Breast epithelium (tissue), 4 donors: ENCODE results near the gene ANKRD6. TPM values are rescaled to one million over a fixed set of nuclear protein-coding genes. Genes with fewer than 3 reads are reported as not detected.
"Not testable (repeated sequence)": the region's sequence is repeated elsewhere in the genome, so short reads cannot be mapped to it uniquely, and the experiment has no call there.

Source experiments
- DNase-seq, 2 donors: peaks; one replicate each; pipeline ENCODE4 v3.0.0-alpha.2; 2019; ENCODE audit warnings: low spot score in 2 of 2
- H3K27ac ChIP-seq, 2 donors: fragments of 200-600 bp; sonication (generic) in 1 of 2; one replicate each; pipeline ENCODE4 v1.5.1; 2016 to 2019; ENCODE audit warnings: mild to moderate bottlenecking in 1 of 2
- H3K27me3 ChIP-seq, 2 donors: fragments of 200-600 bp; sonication (generic) in 1 of 2; one replicate each; pipeline versions ENCODE4 v1.5.1 to v1.6.0; 2017 to 2019; ENCODE audit warnings: control low read depth in 1 of 2, mild to moderate bottlenecking in 1 of 2
- H3K36me3 ChIP-seq: fragments of 200-600 bp; one replicate; pipeline ENCODE4 v1.5.1; 2019
- H3K4me1 ChIP-seq, 2 donors: fragments of 200-600 bp; sonication (generic); one replicate each; pipeline ENCODE4 v1.5.1; 2016 to 2019; ENCODE audit warnings: control low read depth in 1 of 2
- H3K4me3 ChIP-seq, 3 donors: fragments of 200-600 bp; sonication (generic); 1 replicate in 2 of 3; 2 replicates in 1 of 3; pipeline ENCODE4 v1.5.1; 2016 to 2019; ENCODE audit warnings: mild to moderate bottlenecking in 3 of 3, moderate library complexity in 2 of 3
- H3K9me3 ChIP-seq, 2 donors: fragments of 200-600 bp; sonication (generic) in 1 of 2; one replicate each; pipeline ENCODE4 v1.5.1; 2016 to 2019; ENCODE audit warnings: control low read depth in 1 of 2
- CTCF ChIP-seq, 3 donors: fragments of 450-650 bp; IDR thresholded peaks; one replicate each; pipeline ENCODE4 v1.5.1; 2016 to 2017; ENCODE audit warnings: antibody characterized with exemption in 3 of 3, mild to moderate bottlenecking in 3 of 3, moderate library complexity in 3 of 3
- POLR2A ChIP-seq: fragments of 450-650 bp; IDR thresholded peaks from one replicate; pipeline ENCODE4 v1.6.1; 2016; ENCODE audit warnings: antibody characterized with exemption, mild to moderate bottlenecking, moderate library complexity
- POLR2AphosphoS5 ChIP-seq, 3 donors: sonication (generic); formaldehyde crosslinking; IDR thresholded peaks; one replicate each; pipeline ENCODE4 v1.6.1; 2017; ENCODE audit warnings: antibody characterized with exemption in 3 of 3
- intact Hi-C: fragments of 100-400 bp; cut with DNase I; formaldehyde crosslinking; loops from one replicate; pipeline ENCODE4 v1.15.1; 2023; ENCODE audit warnings: low total_unique reads
- total RNA-seq, 3 donors: library from RNA; depleted of rRNA; stranded (reverse); fragments of >200 nt; gene quantifications; one replicate each; pipeline ENCODE4 v1.1.0, GENCODE V29; 2016

The ANKRD6 gene
- total RNA-seq, 3 donors from 2014 or later = 9.6 to 23.7 (median 18.0) TPM

- H3K4me3 ChIP-seq = no peak overlapping the region
- no peaks in the 10 kb centered on the region for H3K27me3 ChIP-seq
- H3K4me1 ChIP-seq = peaks cover 0 to 10% of the 10 kb centered on the region in 2 donors
- TF ChIP-seq CTCF (IDR thresholded peaks at IDR 0.05) (no peak), POLR2AphosphoS5 (IDR thresholded peaks at IDR 0.05) (no peak), POLR2A (no peak)
- no peaks in the 10 kb centered on the region for H3K9me3 ChIP-seq
- DNase-seq = no peak
- intact Hi-C loops = no loop called here
- H3K36me3 ChIP-seq = no peaks in the 10 kb centered on the region
- H3K27ac ChIP-seq = no peak overlapping the region
Measured at GRCh38 chr6:89640804-89641203, 207.9 kb downstream of the ANKRD6 start.

- H3K9me3 ChIP-seq, H3K36me3 ChIP-seq, H3K27me3 ChIP-seq, DNase-seq, H3K4me1 ChIP-seq, H3K4me3 ChIP-seq, H3K27ac ChIP-seq, intact Hi-C loops: not testable (repeated sequence)
Measured at GRCh38 chr6:89641581-89641980, 208.6 kb downstream of the ANKRD6 start.

- intact Hi-C loops = no loop called here
- Histone ChIP-seq H3K9me3 (no peaks in the 10 kb centered on the region), H3K36me3 (no peaks in the 10 kb centered on the region), H3K4me3 (no peak overlapping the region), H3K4me1 (peaks cover 0 to 3% of the 10 kb centered on the region in 2 donors), H3K27me3 (no peaks in the 10 kb centered on the region), H3K27ac (no peak overlapping the region)
- TF ChIP-seq POLR2AphosphoS5 (IDR thresholded peaks at IDR 0.05) = no peak
- TF ChIP-seq CTCF (IDR thresholded peaks at IDR 0.05) = no peak
- TF ChIP-seq POLR2A = no peak
- DNase-seq = no peak
Measured at GRCh38 chr6:89642956-89643355, 210.0 kb downstream of the ANKRD6 start.

- Histone ChIP-seq H3K27me3 (no peaks in the 10 kb centered on the region), H3K27ac (no peak overlapping the region), H3K36me3 (no peaks in the 10 kb centered on the region), H3K9me3 (no peaks in the 10 kb centered on the region), H3K4me1 (peaks cover 0 to 3% of the 10 kb centered on the region in 2 donors), H3K4me3 (no peak overlapping the region)
- DNase-seq = no peak
- intact Hi-C loops = no loop called here
- no peak for TF ChIP-seq POLR2A
- no peak for TF ChIP-seq POLR2AphosphoS5 (IDR thresholded peaks at IDR 0.05)
- no peak for TF ChIP-seq CTCF (IDR thresholded peaks at IDR 0.05)
Measured at GRCh38 chr6:89643406-89643805, 210.5 kb downstream of the ANKRD6 start.

GRCh38 chr6:89644864-89645263, 211.9 kb downstream of the ANKRD6 start:
- TF ChIP-seq CTCF (IDR thresholded peaks at IDR 0.05) (no peak), POLR2A (no peak), POLR2AphosphoS5 (IDR thresholded peaks at IDR 0.05) (no peak)
- H3K27me3 ChIP-seq = no peaks in the 10 kb centered on the region
- no peak for DNase-seq
- H3K4me3 ChIP-seq = no peak overlapping the region
- H3K36me3 ChIP-seq = no peaks in the 10 kb centered on the region
- H3K27ac ChIP-seq = no peak overlapping the region
- H3K4me1 ChIP-seq = no peaks in the 10 kb centered on the region
- intact Hi-C loops = no loop called here
- H3K9me3 ChIP-seq = no peaks in the 10 kb centered on the region

- no peak for TF ChIP-seq POLR2AphosphoS5 (IDR thresholded peaks at IDR 0.05)
- no peak for TF ChIP-seq POLR2A
- no peak for TF ChIP-seq CTCF (IDR thresholded peaks at IDR 0.05)
- no peak for DNase-seq
- H3K27ac ChIP-seq = no peak overlapping the region
- H3K4me1 ChIP-seq = no peaks in the 10 kb centered on the region
- H3K4me3 ChIP-seq = no peak overlapping the region
- H3K9me3 ChIP-seq = no peaks in the 10 kb centered on the region
- H3K27me3 ChIP-seq = no peaks in the 10 kb centered on the region
- intact Hi-C loops = no loop called here
- no peaks in the 10 kb centered on the region for H3K36me3 ChIP-seq
Measured at GRCh38 chr6:89649682-89650081, 216.7 kb downstream of the ANKRD6 start.
